ENCODE results near the gene KMO.

DNA sequence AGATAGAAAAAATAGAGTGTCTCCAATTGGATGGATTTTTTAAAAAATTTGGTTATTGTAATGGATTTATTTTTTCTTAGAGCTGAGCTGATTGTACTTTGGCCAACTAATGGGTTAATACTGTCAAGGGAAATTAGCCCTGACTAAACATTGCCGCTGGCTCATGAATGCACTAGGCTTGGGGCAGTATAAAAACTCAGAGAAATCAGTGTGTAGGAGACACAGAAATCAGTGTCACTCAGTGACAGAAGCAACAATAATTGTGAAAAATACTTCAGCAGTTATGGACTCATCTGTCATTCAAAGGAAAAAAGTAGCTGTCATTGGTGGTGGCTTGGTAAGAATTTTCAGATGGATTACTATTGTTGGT lies at the start of gene KMO:
- TF ChIP-seq POLR2AphosphoS5 (IDR thresholded peaks at IDR 0.05; ENCODE audit: low read depth) (no peak), CTCF (IDR thresholded peaks at IDR 0.05; ENCODE audit: insufficient read depth, low read length) (no peak), GABPA (IDR thresholded peaks at IDR 0.05; ENCODE audit: low read depth) (no peak)
